Epithelial cell of proximal tubule (primary cell): ENCODE measurements around the gene MLLT6. TPM values are rescaled to one million over a fixed set of nuclear protein-coding genes. Genes with fewer than 3 reads are reported as not detected.

Experiments
- DNase-seq: peaks from one replicate; pipeline ENCODE4 v3.0.0-alpha.2; 2011; ENCODE audit warnings: low read depth
- H3K4me3 ChIP-seq: 2 replicates; pipeline ENCODE4 v1.5.1; 2011; ENCODE audit warnings: low read depth, mild to moderate bottlenecking, low read length
- CTCF ChIP-seq: conservative IDR thresholded peaks from 2 replicates; pipeline ENCODE4 v1.5.1; 2012; ENCODE audit warnings: low read depth, mild to moderate bottlenecking, low read length
- total RNA-seq: library from RNA; depleted of rRNA; stranded (reverse); fragments of >200 nt; gene quantifications from 2 replicates; pipeline ENCODE4 v1.2.3, GENCODE V29; 2015

MLLT6 gene
- total RNA-seq, 1 donor from 2014 or later, result 34.2 TPM

GRCh38 chr17:38676706-38677504 lies 28.2 kb upstream of the MLLT6 start:
- DNase-seq, result no peak
- H3K4me3 ChIP-seq, result no peak overlapping the region
- peak; percentile 95 for TF ChIP-seq CTCF

GRCh38 chr17:38677819-38678218 lies 27.3 kb upstream of the MLLT6 start:
- DNase-seq, result no peak
- H3K4me3 ChIP-seq, result no peak overlapping the region
- no peak for TF ChIP-seq CTCF

GRCh38 chr17:38681096-38681495 lies 24.0 kb upstream of the MLLT6 start:
- no peak overlapping the region for H3K4me3 ChIP-seq
- TF ChIP-seq CTCF, result no peak
- DNase-seq, result no peak

GRCh38 chr17:38685491-38685890 lies 19.6 kb upstream of the MLLT6 start:
- TF ChIP-seq CTCF, result no peak
- H3K4me3 ChIP-seq, result no peak overlapping the region
- DNase-seq, result no peak

- H3K4me3 ChIP-seq, result no peak overlapping the region
- no peak for TF ChIP-seq CTCF
- no peak for DNase-seq
These were observed 17.8 kb upstream of the MLLT6 start for GRCh38 chr17:38687286-38687685.

GRCh38 chr17:38690386-38690785 lies 14.7 kb upstream of the MLLT6 start:
- DNase-seq, result no peak
- TF ChIP-seq CTCF, result no peak
- no peak overlapping the region for H3K4me3 ChIP-seq

GRCh38 chr17:38691154-38691553 lies 13.9 kb upstream of the MLLT6 start:
- DNase-seq, result no peak
- H3K4me3 ChIP-seq, result no peak overlapping the region

More at GRCh38 chr17:38691154-38691553, 13.9 kb upstream of the MLLT6 start:
- no peak for TF ChIP-seq CTCF
